H9 (cell line): ENCODE data around the gene RNF157. TPM values are rescaled to one million over a fixed set of nuclear protein-coding genes. Genes with fewer than 3 reads are reported as not detected.
A peak's percentile ranks its signal among the peaks of the same experiment; 100 is the strongest.

Experiments
- DNase-seq: peaks from one replicate; pipeline ENCODE4 v3.0.0-alpha.2; 2017
- H2AFZ ChIP-seq: one replicate; pipeline ENCODE4 v1.6.1; 2013; ENCODE audit warnings: mild to moderate bottlenecking, low read length, control low read depth, moderate library complexity
- H2AK5ac ChIP-seq: 2 replicates; pipeline ENCODE4 v1.6.1; 2013; ENCODE audit warnings: low read length, control low read depth, mixed read lengths; ENCODE audit not compliant: insufficient read length
- H2BK120ac ChIP-seq: one replicate; pipeline ENCODE4 v1.6.1; 2013; ENCODE audit warnings: low read depth, mild to moderate bottlenecking, low read length, control low read depth, inconsistent platforms; ENCODE audit not compliant: poor library complexity, severe bottlenecking
- H2BK12ac ChIP-seq: 2 replicates; pipeline ENCODE4 v1.6.1; 2013; ENCODE audit warnings: low read length, control low read depth, mixed read lengths, low read depth; ENCODE audit not compliant: insufficient read length
- H2BK15ac ChIP-seq: 2 replicates; pipeline ENCODE4 v1.6.1; 2013; ENCODE audit warnings: low read depth, low read length, control low read depth
- H2BK20ac ChIP-seq: one replicate; pipeline ENCODE4 v1.6.1; 2013; ENCODE audit warnings: low read depth, mild to moderate bottlenecking, low read length, control low read depth, inconsistent platforms; ENCODE audit not compliant: poor library complexity, severe bottlenecking
- H2BK5ac ChIP-seq: 2 replicates; pipeline ENCODE4 v1.6.1; 2013; ENCODE audit warnings: low read length, control low read depth, mixed read lengths; ENCODE audit not compliant: insufficient read length
- H3K14ac ChIP-seq: 2 replicates; pipeline ENCODE4 v1.6.1; 2013; ENCODE audit warnings: low read length, control low read depth; ENCODE audit not compliant: insufficient read depth
- H3K18ac ChIP-seq: 2 replicates; pipeline ENCODE4 v1.6.1; 2013; ENCODE audit warnings: low read depth, mild to moderate bottlenecking, mixed read lengths, low read length, control low read depth; ENCODE audit not compliant: insufficient read length
- H3K23ac ChIP-seq: 2 replicates; pipeline ENCODE4 v1.6.1; 2013; ENCODE audit warnings: low read length, control low read depth, mixed read lengths, low read depth; ENCODE audit not compliant: insufficient read length
- H3K23me2 ChIP-seq: 2 replicates; pipeline ENCODE4 v1.6.1; 2013; ENCODE audit warnings: low read depth, mild to moderate bottlenecking, mixed read lengths, low read length, control low read depth; ENCODE audit not compliant: insufficient read length, poor library complexity, severe bottlenecking
- H3K27ac ChIP-seq: 2 replicates; pipeline ENCODE4 v1.5.1; 2013; ENCODE audit warnings: low read length, control low read depth, mixed read lengths, low read depth; ENCODE audit not compliant: insufficient read length
- H3K27me3 ChIP-seq: 2 replicates; pipeline ENCODE4 v1.6.1; 2013; ENCODE audit warnings: low read length, control low read depth, inconsistent platforms; ENCODE audit not compliant: insufficient read depth
- H3K4ac ChIP-seq: 2 replicates; pipeline ENCODE4 v1.6.1; 2013; ENCODE audit warnings: low read depth, mild to moderate bottlenecking, control low read depth, inconsistent platforms, low read length, moderate library complexity
- H3K4me1 ChIP-seq: 2 replicates; pipeline ENCODE4 v1.6.1; 2013; ENCODE audit warnings: low read length, control low read depth, inconsistent platforms; ENCODE audit not compliant: insufficient read depth
- H3K4me2 ChIP-seq: 2 replicates; pipeline ENCODE4 v1.6.1; 2013; ENCODE audit warnings: low read length, control low read depth, mixed read lengths; ENCODE audit not compliant: insufficient read length, insufficient read depth
- H3K56ac ChIP-seq: 2 replicates; pipeline ENCODE4 v1.6.1; 2013; ENCODE audit warnings: low read depth, mild to moderate bottlenecking, mixed read lengths, low read length, control low read depth; ENCODE audit not compliant: insufficient read length
- H3K79me1 ChIP-seq: 2 replicates; pipeline ENCODE4 v1.6.1; 2013; ENCODE audit warnings: low read depth, mild to moderate bottlenecking, moderate library complexity, low read length, control low read depth, inconsistent platforms; ENCODE audit not compliant: insufficient read depth, poor library complexity, severe bottlenecking
- H3K79me2 ChIP-seq: 2 replicates; pipeline ENCODE4 v1.6.1; 2013; ENCODE audit warnings: low read length, control low read depth, inconsistent platforms; ENCODE audit not compliant: insufficient read depth
- H3K9ac ChIP-seq: 2 replicates; pipeline ENCODE4 v1.6.1; 2013; ENCODE audit warnings: low read length, control low read depth, mixed read lengths; ENCODE audit not compliant: insufficient read length; ENCODE audit errors: extremely low read depth
- H3K9me3 ChIP-seq: one replicate; pipeline ENCODE4 v1.6.1; 2013; ENCODE audit warnings: low read depth, low read length, inconsistent platforms; ENCODE audit not compliant: control insufficient read depth
- H3T11ph ChIP-seq: one replicate; pipeline ENCODE4 v1.6.1; 2013; ENCODE audit warnings: mild to moderate bottlenecking, low read length, control low read depth, inconsistent platforms
- H4K20me1 ChIP-seq: one replicate; pipeline ENCODE4 v1.6.1; 2013; ENCODE audit not compliant: control insufficient read depth, insufficient read length, insufficient read depth
- H4K5ac ChIP-seq: 2 replicates; pipeline ENCODE4 v1.6.1; 2013; ENCODE audit warnings: low read depth, mild to moderate bottlenecking, mixed read lengths, low read length, control low read depth; ENCODE audit not compliant: insufficient read length
- H4K8ac ChIP-seq: replicated peaks from 2 replicates; pipeline ENCODE4 v1.6.1; 2013; ENCODE audit warnings: low read length, control low read depth, mixed read lengths, low read depth; ENCODE audit not compliant: insufficient read length
- H4K91ac ChIP-seq: 2 replicates; pipeline ENCODE4 v1.6.1; 2013; ENCODE audit warnings: low read depth, mild to moderate bottlenecking, moderate library complexity, mixed read lengths, low read length, control low read depth; ENCODE audit not compliant: insufficient read length
- H3K27ac Mint-ChIP-seq, 3 experiments: 2 replicates in 2 of 3; 3 replicates in 1 of 3; pipeline ENCODE4 v1.8.0; 2020 to 2021; ENCODE audit warnings: mixed read lengths in 3 of 3, mild to moderate bottlenecking in 1 of 3, moderate library complexity in 1 of 3
- H3K27me3 Mint-ChIP-seq: 2 replicates; pipeline ENCODE4 v1.8.0; 2021; ENCODE audit warnings: low read depth, mild to moderate bottlenecking, moderate library complexity, mixed read lengths
- H3K36me3 Mint-ChIP-seq, 3 experiments: 2 replicates in 2 of 3; 3 replicates in 1 of 3; pipeline ENCODE4 v1.8.0; 2020 to 2021; ENCODE audit warnings: low read depth in 3 of 3, mixed read lengths in 3 of 3; ENCODE audit not compliant: insufficient read depth in 1 of 3
- H3K4me1 Mint-ChIP-seq, 2 experiments: 2 replicates each; pipeline ENCODE4 v1.8.0; 2020; ENCODE audit warnings: mixed read lengths in 2 of 2
- H3K4me3 Mint-ChIP-seq, 2 experiments: 2 replicates in 1 of 2; 3 replicates in 1 of 2; pipeline ENCODE4 v1.8.0; 2020 to 2021; ENCODE audit warnings: mild to moderate bottlenecking in 2 of 2, mixed read lengths in 2 of 2, moderate library complexity in 1 of 2
- H3K9me3 Mint-ChIP-seq, 2 experiments: 2 replicates in 1 of 2; 3 replicates in 1 of 2; pipeline ENCODE4 v1.8.0; 2020; ENCODE audit warnings: mild to moderate bottlenecking in 2 of 2, mixed read lengths in 2 of 2, moderate library complexity in 1 of 2
- CTCF ChIP-seq: fragments of 200-600 bp; sonication (generic); conservative IDR thresholded peaks from 3 replicates; pipeline ENCODE4 v1.8.0; 2021; ENCODE audit warnings: antibody characterized with exemption, mild to moderate bottlenecking
- WGBS: extraction: QIAGEN DNeasy Blood & Tissue Kit; methylation state at CpG from one replicate; pipeline ENCODE4 v1.1.7; 2013; ENCODE audit warnings: missing lambda C conversion rate, low lambda C conversion rate, mixed read lengths; ENCODE audit not compliant: insufficient read length; ENCODE audit errors: extremely low coverage; 5-methylcytosine and 5-hydroxymethylcytosine counted together
- total RNA-seq: library from RNA; stranded (reverse); gene quantifications from 2 replicates; pipeline ENCODE4 v1.2.1, GENCODE V29; 2021

The RNF157 gene
- total RNA-seq, 1 experiment from 2014 or later: 9.9 TPM

GRCh38 chr17:76122431-76123190 lies 117.7 kb downstream of the RNF157 start:
- Histone ChIP-seq H3K4me1 (no peaks in the 10 kb centered on the region; the same call in 1 of the 2 replicates), H3K4me2 (no peak overlapping the region), H4K20me1 (no peaks in the 10 kb centered on the region), H2BK12ac (no peak overlapping the region), H2BK20ac (no peak overlapping the region), H3T11ph (no peak overlapping the region), H3K27ac (no peak overlapping the region), H4K5ac (no peak overlapping the region), H3K9ac (no peak overlapping the region), H2BK15ac (no peak overlapping the region), H3K14ac (no peak overlapping the region), H3K27me3 (no peaks in the 10 kb centered on the region), H2BK120ac (no peak overlapping the region), H2AK5ac (no peak overlapping the region), H3K56ac (no peak overlapping the region), H3K18ac (no peak overlapping the region), H3K9me3 (no peaks in the 10 kb centered on the region), H4K8ac (no peak overlapping the region), H3K4ac (no peak overlapping the region), H3K23me2 (no peaks in the 10 kb centered on the region), H3K79me2 (no peaks in the 10 kb centered on the region), H2AFZ (no peak overlapping the region), H3K23ac (no peak overlapping the region), H3K79me1 (no peaks in the 10 kb centered on the region), H2BK5ac (no peak overlapping the region), H4K91ac (no peak overlapping the region)
- no CpG with 5 or more reads among the region's 24 CpGs for WGBS
- peaks cover 10% of the 10 kb centered on the region for H3K27me3 Mint-ChIP-seq
- H3K4me3 Mint-ChIP-seq: no peak overlapping the region
- peaks cover 39 to 40% of the 10 kb centered on the region in 2 experiments for H3K4me1 Mint-ChIP-seq
- H3K36me3 Mint-ChIP-seq: no peaks in the 10 kb centered on the region
- no peak for TF ChIP-seq CTCF
- H3K27ac Mint-ChIP-seq: peak overlapping the region in 2 of 3 experiments; percentile 72 to 92; a peak in 4 of 7 replicates
- peaks cover 0 to 2% of the 10 kb centered on the region in 2 experiments; a peak in 1 of 5 replicates for H3K9me3 Mint-ChIP-seq
- DNase-seq: peak; percentile 70
